ENCODE measurements around the gene KRT28. TPM values are rescaled to one million over a fixed set of nuclear protein-coding genes. Genes with fewer than 3 reads are reported as not detected.

The KRT28 gene
- polyA plus RNA-seq, 3 donors = not detected

GRCh38 chr17:40839194-40839593 lies 39.4 kb upstream of the KRT28 start:
- Histone ChIP-seq H3K27me3 (ENCODE audit: control insufficient read depth in 2 of 2, insufficient read depth in 2 of 2, low read length in 2 of 2) (peaks cover 0 to 3% of the 10 kb centered on the region in 2 donors), H3K79me2 (ENCODE audit: insufficient read depth, low read length) (no peaks in the 10 kb centered on the region), H3K4me2 (replicated peaks; ENCODE audit: extremely low read depth, low read length, poor library complexity, severe bottlenecking) (no peak overlapping the region), H3K27ac (ENCODE audit: low read depth in 1 of 2, low read length in 2 of 2) (no peak overlapping the region), H3K9ac (ENCODE audit: insufficient read depth, low read length, poor library complexity, severe bottlenecking) (no peak overlapping the region), H2AFZ (ENCODE audit: insufficient read depth, low read depth, low read length, poor library complexity, severe bottlenecking) (no peak overlapping the region), H3K36me3 (replicated peaks in 1 of 2; ENCODE audit: control insufficient read depth in 1 of 2, insufficient read depth in 2 of 2, low read length in 2 of 2) (no peaks in the 10 kb centered on the region), H3K4me1 (ENCODE audit: control insufficient read depth in 1 of 2, insufficient read depth in 2 of 2, low read length in 2 of 2) (no peaks in the 10 kb centered on the region), H3K9me3 (replicated peaks in 1 of 2; ENCODE audit: control insufficient read depth in 1 of 2, insufficient read depth in 1 of 2, low read length in 2 of 2) (no peaks in the 10 kb centered on the region), H3K4me3 (replicated peaks in 1 of 3; ENCODE audit: low read depth in 2 of 3, low read length in 3 of 3) (no peak overlapping the region), H4K20me1 (ENCODE audit: insufficient read depth, low read length) (no peaks in the 10 kb centered on the region)
- H3K9me3 Mint-ChIP-seq = peaks cover 0 to 8% (median 0%) of the 10 kb centered on the region in 7 donors
- no peak overlapping the region for H3K27ac Mint-ChIP-seq
- H3K4me1 Mint-ChIP-seq = no peaks in the 10 kb centered on the region
- WGBS (ENCODE audit: insufficient coverage) = 36% methylated on average over 1 of the region's 3 CpGs
- peaks cover 10 to 24% (median 17%) of the 10 kb centered on the region in 3 donors for H3K27me3 Mint-ChIP-seq (ENCODE audit: low read depth in 3 of 3)
- H3K4me3 Mint-ChIP-seq = no peak overlapping the region
- intact Hi-C loops (cut with micrococcal nuclease) = no loop called here
- no peaks in the 10 kb centered on the region for H3K36me3 Mint-ChIP-seq
- DNase-seq = no peak
- TF ChIP-seq CTCF (IDR thresholded peaks at IDR 0.05) = no peak

- TF ChIP-seq CTCF (IDR thresholded peaks at IDR 0.05) = no peak
- H3K36me3 ChIP-seq (replicated peaks in 1 of 2; ENCODE audit: control insufficient read depth in 1 of 2, insufficient read depth in 2 of 2, low read length in 2 of 2) = no peaks in the 10 kb centered on the region
- no peak overlapping the region for H3K4me2 ChIP-seq (replicated peaks; ENCODE audit: extremely low read depth, low read length, poor library complexity, severe bottlenecking)
- no peaks in the 10 kb centered on the region for H3K79me2 ChIP-seq (ENCODE audit: insufficient read depth, low read length)
- Mint-ChIP-seq H3K9me3 (peaks cover 0 to 8% (median 0%) of the 10 kb centered on the region in 7 donors), H3K4me1 (no peaks in the 10 kb centered on the region), H3K36me3 (no peaks in the 10 kb centered on the region), H3K27ac (no peak overlapping the region), H3K27me3 (ENCODE audit: low read depth in 3 of 3) (peaks cover 3 to 13% (median 10%) of the 10 kb centered on the region in 3 donors), H3K4me3 (no peak overlapping the region)
- H3K27ac ChIP-seq (ENCODE audit: low read depth in 1 of 2, low read length in 2 of 2) = no peak overlapping the region
- DNase-seq = no peak
- intact Hi-C loops (cut with micrococcal nuclease) = no loop called here
- H3K9me3 ChIP-seq (replicated peaks in 1 of 2; ENCODE audit: control insufficient read depth in 1 of 2, insufficient read depth in 1 of 2, low read length in 2 of 2) = no peaks in the 10 kb centered on the region
- peaks cover 0 to 2% of the 10 kb centered on the region in 2 donors for H3K27me3 ChIP-seq (ENCODE audit: control insufficient read depth in 2 of 2, insufficient read depth in 2 of 2, low read length in 2 of 2)
- no peak overlapping the region for H3K4me3 ChIP-seq (replicated peaks in 1 of 3; ENCODE audit: low read depth in 2 of 3, low read length in 3 of 3)
- WGBS (ENCODE audit: insufficient coverage) = 100% methylated on average over 1 of the region's 4 CpGs
- no peak overlapping the region for H2AFZ ChIP-seq (ENCODE audit: insufficient read depth, low read depth, low read length, poor library complexity, severe bottlenecking)
- H3K9ac ChIP-seq (ENCODE audit: insufficient read depth, low read length, poor library complexity, severe bottlenecking) = no peak overlapping the region
- no peaks in the 10 kb centered on the region for H4K20me1 ChIP-seq (ENCODE audit: insufficient read depth, low read length)
- no peaks in the 10 kb centered on the region for H3K4me1 ChIP-seq (ENCODE audit: control insufficient read depth in 1 of 2, insufficient read depth in 2 of 2, low read length in 2 of 2)
These were observed 36.3 kb upstream of the KRT28 start for GRCh38 chr17:40836020-40836419.

Measured in CD14-positive monocyte (primary cell).